T-helper 1 cell (primary cell): Measurements from ENCODE around the gene SKAP1.
"Not testable (repeated sequence)": the region's sequence is repeated elsewhere in the genome, so short reads cannot be mapped to it uniquely, and the experiment has no call there.

Experiments
- DNase-seq, 5 donors: peaks; one replicate each; pipeline ENCODE4 v3.0.0-alpha.2; 2012 to 2020

The SKAP1 gene

DNA sequence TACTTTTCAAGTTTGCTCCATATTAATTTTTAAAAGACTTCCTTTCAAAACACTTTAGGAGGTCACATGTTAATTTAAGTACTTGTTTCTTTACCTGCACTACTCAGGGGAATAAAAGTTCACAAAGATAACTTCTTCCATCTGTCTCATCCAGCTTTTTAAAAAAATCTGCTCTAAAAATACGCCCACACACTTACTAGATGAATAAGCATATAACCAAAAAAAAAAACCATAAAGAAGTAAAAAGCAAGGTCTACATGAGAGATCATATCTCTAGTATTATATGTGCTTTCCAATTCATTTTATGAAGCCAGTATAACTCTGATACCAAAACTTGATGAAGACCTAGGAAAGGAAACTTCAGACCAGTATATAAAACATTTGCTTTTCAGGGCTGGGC lies 17.2 kb downstream of the SKAP1 start:
- peak in 1 of 5 donors; percentile 17 for DNase-seq

DNA sequence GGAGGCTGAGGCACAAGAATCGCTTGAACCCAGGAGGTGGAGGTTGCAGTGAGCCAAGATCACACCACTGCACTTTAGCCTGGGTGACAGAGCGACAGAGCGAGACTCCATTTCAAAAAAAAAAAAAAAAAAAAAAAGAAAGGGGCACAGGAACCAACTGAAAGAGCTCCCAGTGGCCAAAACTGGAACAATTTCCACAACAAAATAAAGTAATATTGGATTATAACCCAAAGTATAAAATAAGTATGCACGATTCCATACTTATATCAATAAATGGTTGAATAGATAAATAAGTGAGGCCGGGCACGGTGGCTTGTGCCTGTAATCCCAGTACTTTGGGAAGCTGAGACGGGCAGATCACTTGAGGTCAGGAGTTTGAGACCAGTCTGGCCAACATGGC lies 19.2 kb downstream of the SKAP1 start:
- not testable (repeated sequence) for DNase-seq

DNA sequence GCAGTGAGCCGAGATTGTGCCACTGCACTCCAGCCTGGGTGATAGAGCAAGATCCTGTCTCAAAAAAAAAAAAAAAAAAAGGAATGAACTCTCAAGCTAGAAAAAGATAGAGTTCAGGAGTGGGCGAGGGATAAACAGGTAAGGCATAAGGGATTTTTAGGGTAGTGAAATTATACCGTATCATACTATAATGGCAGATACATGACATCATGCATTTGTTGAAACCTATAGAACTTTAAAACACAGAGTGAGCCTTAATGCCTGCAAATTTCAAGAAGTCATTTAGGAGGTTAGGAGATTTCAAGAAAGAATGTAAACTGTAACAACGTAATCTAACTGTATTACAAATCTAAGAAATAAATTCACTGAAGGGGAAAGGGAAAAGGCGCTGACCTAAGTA lies 20.4 kb downstream of the SKAP1 start:
- DNase-seq = no peak

DNA sequence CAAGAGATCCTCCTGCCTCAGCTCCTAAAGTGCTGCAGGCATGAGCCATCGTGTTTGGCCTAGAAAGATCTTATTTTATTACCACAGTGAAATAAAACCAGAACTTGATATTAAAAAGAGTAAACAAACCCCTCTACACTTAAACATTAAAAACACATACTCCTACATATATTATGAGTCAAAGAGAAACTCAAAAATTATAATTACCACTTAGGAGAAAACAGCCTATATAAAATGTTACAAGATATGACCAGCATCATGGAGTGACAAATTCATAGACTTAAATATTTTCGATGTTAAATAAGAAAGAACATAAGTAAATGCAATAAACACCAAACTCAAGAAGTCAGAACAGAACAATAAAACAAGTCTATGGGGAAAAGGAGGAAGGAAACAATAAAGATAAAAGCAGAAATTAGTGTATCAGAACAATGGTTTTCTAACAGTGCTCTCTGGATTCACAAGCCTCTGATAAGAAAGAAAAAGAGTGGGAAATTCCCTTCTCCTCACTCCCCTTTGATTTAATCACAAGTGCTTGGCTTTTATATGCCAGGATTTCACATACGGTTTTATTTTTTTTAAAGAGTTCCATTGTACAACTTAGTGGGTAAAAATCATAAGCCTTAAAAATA lies 23.0 kb downstream of the SKAP1 start:
- no peak for DNase-seq

DNA sequence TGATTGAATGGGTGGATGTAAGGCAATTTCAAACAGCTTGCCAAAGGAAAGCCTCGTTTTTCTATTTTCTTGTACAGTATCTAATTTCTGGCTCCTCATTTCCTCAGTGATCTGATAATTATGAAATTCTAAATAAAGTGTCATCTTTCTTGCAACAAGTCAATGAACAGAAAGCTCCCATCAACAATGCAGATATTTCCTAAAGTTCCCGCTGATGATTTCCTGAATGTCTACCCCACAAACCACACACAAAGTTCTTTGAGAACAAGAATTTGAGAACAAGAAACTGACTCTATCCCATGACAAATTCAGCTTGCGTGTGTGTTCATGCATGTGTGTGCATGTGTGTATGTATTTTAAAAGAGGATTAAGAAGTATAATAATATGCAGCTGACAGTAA lies 35.2 kb downstream of the SKAP1 start:
- no peak for DNase-seq

DNA sequence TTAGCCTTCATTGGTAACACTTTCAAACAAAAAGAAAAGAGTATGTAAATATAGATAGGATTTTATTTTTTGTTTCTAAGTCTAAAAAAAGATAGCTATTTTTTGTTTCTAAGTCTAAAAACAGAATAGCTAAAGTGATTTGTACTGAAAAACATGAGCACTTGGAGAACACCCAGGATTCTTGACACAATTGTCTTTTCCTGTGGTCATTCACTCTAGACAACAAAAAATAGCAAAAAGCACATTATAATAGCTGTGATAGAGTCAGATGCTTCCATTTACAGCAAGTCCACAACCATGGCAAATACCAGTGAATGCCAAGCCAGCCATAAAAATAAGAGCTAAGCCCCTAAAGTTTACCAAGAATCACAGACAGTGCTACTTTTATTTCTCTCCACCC lies 36.7 kb downstream of the SKAP1 start:
- no peak for DNase-seq

DNA sequence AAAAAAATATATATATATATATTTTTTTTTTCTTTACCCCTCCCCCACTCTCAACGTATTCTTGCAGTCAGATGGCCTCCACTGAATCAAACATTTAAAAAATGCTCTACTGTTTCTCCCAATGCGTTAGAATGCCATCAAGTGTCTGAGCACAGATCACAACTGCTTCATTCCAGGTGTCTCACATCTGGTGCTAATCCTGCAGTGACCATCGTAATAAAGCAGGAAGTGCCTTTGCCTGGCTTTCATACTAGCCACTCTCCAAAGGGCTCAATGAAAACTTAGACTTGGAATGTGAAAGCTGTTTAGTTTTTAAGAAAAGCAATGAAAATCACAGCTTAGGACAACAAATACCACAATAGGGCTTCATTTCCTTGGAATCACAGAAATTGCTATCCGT lies 37.2 kb downstream of the SKAP1 start:
- no peak for DNase-seq

DNA sequence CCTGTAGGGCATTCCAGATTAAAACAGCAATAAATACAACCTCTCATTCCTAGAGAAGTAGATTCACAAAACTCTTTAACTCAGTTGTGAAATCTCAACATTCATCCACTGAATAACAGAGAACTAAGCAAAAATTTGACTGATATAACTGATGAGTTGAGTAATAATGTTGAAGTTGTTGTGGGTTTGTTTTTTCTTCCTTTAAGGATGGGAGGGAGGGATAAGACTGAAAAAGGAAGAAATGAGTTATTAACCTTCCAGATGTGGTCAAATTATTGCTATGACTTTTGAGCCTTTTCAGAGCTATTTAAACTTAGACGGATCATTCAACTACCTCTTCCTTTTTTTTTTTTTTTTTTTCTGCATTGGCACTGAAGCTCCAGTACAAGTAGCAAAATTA lies 38.6 kb downstream of the SKAP1 start:
- DNase-seq = no peak

DNA sequence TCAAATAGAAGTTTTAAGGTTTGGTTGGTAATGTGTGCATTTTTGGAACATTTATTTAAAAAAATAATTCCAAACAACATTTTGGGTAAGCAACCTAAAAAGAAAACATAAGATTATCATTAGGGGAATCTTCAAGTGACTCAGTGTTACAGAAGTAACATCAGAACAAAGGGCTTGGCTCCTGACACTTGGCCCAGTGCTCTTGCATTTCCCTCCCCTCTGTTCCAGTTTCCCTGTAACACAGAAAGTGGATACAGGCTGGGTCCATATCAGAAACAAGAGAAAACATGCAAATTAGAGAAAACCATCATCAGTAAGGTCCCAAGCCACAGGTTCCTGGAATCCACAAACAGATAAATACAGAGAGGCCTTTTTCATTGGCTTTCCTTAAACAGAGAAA lies 40.1 kb downstream of the SKAP1 start:
- no peak for DNase-seq

DNA sequence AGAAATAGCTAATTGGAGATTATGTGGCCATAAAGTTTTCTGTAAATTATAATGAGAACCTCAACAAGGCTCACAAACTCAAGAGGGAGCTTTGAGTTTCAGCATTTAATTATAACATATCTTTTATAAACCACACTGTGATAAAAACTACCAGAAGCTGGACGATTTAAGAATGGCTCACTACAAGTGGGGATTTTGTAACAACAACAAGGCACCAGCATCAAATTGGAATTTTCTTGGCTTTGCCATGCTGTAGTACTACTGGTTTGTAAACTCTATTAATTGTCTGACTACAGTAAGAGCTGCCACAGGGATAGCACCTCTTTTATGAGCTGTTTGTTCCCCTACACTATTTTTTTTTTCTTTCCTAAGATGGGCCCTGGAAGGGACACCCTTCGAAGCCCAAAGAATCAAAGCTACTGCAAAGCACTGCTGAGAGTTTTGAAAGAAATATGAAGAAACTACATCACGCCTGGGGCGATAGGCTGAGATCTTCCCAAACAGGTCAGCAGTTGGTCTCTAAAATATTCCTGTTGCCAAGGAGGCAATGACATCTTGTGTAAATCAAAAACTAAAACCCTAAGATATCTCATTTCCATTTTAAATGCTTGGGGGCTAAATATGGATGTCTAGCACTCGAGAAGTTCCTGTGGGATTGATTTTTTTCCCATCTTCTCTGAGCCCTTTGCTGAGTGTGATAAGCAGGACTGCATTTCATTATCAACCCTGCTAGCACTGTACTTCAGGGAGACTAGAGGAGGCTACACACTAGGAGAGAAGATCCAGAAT lies 40.9 kb downstream of the SKAP1 start:
- no peak for DNase-seq

DNA sequence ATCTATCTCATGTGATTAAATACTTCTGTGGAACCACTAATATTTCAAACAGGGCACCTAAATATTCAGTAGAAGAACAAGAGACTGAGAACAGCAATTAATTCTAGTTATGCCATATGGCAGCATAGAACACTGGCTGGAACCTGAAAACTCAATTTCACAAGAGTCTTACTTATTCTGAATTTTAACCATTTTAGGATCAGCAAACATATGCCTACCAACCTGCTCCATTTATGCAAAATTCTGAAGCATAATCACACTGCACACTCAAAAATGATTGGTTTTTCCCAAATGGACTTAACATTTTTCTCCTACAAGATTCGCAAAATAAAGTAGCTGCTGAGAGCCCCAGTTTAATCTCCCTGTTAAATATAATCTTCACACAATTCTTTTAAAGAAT lies 43.2 kb downstream of the SKAP1 start:
- DNase-seq = no peak

DNA sequence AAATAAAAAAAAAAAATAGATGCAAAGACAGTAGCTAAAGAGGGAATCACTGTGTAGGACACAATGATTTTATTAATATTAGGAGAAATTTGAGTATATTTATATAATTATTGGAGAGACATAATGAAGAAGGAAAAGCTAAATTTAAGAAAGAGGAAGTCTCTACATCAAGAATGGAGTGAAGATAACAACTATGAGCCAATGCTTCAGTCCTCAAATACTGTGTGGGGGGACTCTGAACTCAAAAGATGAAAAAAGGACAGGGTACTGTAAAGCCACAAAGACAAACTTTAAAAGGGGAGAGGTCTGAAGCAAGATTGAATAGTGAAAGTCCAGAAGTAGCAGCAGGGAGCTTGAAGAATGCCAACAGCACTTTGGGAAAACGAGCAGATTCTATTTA lies 44.7 kb downstream of the SKAP1 start:
- no peak for DNase-seq

DNA sequence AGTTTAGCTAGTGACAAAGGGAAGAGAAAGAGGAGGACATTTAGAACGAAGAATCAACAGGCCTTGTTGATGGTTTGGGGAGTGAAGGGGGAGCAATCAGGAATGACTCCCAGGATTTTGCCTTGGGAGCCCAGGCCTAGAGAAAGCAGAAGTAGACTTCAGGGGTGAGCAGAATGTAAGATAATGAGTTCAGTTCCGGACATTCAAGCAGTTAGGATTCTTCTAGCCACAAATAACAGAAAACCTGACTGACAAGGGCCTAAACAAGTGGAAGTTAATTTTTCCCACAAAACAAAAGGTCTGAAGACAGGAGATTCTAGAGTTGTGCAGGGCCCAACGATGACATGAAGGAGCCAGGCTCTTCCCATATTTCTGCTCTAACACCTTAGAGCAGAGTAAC lies 45.9 kb downstream of the SKAP1 start:
- DNase-seq = no peak

DNA sequence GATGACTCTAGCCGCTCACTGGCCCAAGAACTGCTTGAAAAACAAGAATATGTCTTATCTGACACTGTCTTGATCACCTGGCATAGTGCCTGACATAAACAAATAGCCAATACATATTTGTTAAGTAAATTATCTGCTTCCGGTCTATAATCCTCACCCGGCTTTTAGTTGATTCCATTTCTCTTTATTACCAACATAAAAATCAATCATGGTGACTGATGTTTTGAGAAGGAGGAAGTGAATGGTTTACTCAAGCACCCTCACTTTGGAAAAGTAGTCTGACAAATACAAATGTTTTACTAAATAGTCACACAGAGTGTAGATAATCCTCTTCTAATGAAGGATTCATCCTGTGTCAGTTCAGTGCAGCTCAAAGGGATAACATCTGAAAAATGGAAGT lies 47.0 kb downstream of the SKAP1 start:
- DNase-seq = no peak

DNA sequence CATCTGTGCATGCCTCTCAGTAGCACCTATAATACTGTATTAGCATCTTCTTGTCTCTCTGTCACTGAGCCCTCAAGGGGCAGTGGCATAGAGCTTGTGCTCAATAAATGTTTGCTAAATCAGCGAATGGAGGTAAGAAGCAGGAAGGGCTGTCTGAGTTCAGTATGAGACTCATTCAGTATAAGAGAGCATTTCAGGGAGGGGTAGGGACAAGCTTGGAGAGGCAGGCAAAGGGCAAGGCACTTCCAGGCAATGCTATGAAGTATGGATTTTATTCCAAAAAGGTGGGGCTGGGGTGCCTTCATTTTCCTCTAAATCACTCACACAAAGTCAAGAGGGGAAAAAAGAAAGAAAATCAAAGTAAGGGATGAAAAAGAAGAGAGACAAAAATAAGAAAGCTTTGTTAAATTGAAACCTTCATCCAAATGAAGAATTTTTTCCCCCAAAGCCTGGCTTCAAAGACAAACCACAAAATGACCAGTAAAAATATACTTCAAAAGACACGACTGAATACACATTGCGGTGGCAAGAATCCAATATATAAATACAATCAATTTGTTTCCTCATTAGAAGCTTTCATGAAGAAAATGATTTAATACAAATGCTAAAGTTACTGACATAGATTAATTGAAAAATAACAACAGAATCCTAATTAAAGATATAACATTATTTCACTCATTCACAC lies 51.2 kb downstream of the SKAP1 start:
- DNase-seq = no peak

DNA sequence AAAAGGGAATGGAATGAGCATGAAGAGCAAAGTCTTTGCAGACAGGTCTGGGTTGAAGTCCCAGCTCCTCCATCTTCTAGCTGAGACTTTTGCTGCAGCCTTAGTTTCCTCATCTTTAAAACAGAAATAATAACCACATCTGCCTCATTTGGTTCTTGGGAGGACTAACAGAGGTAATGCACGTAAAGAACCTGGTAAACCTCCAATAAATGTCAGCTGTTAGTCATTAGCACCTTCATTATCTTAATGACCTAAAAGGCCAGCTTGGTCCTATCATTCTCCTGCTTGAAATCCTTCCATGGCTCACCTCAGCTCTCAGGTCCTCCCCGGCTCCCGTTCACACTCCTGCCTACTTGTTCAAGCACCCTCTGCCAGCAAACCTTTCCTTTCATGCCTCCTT lies 51.8 kb downstream of the SKAP1 start:
- no peak for DNase-seq

DNA sequence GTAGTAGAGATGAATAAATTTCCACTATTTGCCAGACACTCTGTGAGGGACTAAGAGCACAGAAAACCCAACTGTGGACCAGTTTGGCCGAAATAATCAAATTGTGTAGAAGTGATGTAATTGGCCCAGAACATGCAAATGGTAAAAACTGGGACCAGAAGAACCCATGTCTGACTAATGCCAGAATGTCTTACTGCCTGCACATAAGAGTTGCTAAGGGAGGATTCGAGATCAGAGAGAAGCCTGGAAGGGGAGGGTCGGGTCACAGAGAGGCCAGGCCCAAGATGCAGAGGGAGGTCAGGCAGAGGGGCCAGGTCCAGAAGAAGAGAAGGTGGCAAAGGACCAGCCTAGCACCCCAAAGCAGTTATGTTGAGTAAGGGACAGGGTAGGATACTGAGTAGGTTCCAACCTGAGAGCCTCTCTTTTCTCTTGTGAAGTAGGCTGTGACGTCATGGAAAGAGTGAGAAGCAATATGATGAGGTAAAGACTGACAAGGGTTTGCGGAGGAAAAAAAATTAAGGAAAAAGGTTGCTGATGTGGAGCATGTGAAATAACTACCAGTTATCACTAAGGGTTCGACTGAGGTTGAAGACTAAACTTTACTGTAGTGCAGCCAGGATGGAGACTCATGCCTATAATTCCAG lies 53.2 kb downstream of the SKAP1 start:
- no peak for DNase-seq

DNA sequence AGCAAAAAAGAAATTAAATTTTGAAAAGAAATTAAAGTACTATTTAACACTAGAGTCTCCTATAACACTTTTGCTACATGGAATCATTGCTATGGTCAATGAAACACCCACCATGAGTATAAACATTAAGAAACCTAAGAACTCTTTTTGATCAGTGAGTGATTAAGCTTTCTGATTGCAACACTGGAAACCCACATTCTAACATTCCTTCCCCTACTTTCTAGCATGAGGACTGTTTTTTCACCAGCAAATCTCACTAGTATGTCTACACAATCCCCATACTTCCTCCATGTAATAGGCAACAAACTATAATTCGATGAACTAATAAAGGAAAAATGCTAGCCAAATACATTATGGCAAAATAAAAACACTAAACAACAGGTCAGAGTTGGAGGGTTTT lies 54.7 kb downstream of the SKAP1 start:
- DNase-seq = no peak

DNA sequence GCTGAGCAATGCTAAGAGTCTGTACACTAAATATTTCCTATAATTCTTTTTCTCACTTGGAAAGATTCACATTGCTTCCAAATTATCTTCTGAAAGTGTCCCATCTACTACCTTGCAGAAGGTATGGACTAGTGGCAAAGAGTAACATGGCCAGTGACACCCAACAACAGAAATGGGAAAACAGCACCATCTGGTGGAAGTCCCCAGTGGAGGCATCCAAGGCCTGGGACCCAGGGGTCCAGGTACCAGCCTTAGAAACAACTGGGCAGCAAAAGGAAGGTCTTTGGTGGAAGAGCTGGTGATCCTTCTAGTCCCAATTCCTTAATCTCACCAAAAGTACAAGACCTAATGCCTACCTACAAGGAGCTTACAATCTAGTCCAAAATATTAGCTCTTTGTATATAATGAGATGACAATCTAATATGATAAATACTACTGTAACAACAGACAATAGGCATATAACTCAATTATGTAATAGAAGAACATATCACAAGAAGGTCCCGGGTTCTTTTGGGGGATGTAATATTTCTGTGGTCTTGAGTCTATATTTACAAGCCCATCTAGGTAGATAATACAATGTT lies 55.3 kb downstream of the SKAP1 start:
- DNase-seq = peak in 2 of 5 donors; percentile 13 to 30

DNA sequence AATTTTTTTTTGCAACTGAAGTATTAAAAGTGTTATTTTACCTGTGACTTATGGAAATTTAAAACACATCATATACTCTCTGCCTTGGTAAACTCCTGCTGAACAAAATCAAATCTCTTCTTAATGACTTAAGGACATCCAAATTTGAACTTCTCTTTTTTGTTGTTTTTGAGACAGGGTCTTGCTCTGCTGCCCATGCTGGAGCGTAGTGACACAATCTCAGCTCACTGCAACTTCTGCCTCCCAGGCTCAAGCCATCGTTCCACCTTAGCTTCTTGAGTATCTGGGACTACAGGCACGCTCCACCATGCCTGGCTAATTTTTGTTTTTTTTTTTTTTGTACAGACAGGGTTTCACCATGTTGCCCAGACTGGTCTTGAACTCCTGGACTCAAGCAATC lies 56.1 kb downstream of the SKAP1 start:
- DNase-seq = no peak

DNA sequence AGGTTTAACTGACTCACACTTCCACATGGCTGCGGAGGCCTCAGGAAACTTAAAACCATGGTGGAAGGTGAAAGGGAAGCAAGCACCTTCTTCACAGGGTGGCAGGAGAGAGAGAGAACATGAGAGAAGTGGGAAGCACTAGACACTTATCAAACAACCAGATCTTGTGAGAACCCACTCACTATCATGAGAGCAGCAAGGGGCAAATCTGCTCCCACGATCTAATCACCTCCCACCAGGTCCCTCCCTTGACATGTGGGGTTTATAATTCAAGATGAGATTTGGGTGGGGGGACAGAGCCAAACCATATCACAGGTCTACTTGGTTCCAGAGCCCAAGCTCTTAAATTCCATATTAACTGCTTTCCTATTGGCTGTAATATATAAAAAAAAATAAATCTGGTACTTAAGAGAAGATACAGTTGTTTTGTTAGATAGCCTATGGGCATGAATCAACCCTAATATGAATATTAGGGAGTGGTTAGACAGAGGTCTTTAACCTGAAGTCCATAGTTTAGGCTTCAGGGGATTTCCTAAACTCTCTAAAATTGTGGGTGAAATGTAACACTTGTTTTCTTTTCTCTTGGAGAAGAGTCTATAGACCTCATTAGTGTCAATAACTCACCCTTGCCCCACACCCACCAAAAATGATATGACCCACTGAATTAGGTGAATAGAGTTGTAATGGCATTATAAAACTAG lies 56.7 kb downstream of the SKAP1 start:
- no peak for DNase-seq

DNA sequence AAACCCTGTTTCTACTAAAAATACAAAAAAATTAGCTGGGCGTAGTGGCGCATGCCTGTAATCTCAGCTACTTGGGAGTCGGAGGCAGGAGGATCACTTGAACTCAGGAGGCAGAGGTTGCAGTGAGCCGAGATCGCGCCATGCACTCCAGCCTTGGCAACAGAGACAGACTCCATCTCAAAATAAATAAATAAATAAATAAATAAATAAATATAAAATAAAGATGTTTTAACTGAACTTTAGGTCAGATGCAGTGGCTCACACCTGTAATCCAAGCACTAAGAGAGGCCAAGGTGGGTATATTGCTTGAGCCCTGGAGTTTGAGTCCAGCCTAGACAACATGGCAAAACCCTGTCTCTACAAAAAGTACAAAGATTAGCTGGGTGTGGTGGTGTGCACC lies 61.0 kb downstream of the SKAP1 start:
- DNase-seq = not testable (repeated sequence)
